GM21723 (cell line): ENCODE measurements around the gene CALCOCO1.

Experiments used
- ATAC-seq: cut with Tn5 transposase; IDR thresholded peaks from one replicate; pipeline ENCODE4 v1.9.1; 2021; ENCODE audit warnings: mild to moderate bottlenecking, moderate library complexity; ENCODE audit not compliant: unreplicated experiment

Gene CALCOCO1

DNA sequence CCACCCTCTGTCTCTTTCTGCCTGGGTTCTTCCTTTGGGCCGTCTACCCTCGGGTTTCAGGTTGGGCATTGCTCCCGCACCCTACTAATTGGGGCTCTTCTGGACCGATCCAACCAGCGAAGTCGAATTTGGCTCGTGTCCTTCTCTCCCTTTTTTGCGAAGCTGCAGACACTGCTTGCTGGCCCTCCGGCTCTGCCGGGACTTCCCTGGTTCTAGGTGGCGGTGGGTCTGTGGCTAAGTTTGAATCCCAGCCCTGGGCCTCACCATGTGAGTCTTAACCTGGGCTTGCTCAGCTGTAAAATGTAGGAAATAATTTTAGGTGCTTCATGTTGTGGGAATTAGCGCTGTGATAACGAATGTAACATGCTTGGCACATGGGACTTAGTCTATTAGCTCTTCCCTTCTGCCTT is 24.9 kb upstream of the CALCOCO1 start:
- ATAC-seq: no peak

DNA sequence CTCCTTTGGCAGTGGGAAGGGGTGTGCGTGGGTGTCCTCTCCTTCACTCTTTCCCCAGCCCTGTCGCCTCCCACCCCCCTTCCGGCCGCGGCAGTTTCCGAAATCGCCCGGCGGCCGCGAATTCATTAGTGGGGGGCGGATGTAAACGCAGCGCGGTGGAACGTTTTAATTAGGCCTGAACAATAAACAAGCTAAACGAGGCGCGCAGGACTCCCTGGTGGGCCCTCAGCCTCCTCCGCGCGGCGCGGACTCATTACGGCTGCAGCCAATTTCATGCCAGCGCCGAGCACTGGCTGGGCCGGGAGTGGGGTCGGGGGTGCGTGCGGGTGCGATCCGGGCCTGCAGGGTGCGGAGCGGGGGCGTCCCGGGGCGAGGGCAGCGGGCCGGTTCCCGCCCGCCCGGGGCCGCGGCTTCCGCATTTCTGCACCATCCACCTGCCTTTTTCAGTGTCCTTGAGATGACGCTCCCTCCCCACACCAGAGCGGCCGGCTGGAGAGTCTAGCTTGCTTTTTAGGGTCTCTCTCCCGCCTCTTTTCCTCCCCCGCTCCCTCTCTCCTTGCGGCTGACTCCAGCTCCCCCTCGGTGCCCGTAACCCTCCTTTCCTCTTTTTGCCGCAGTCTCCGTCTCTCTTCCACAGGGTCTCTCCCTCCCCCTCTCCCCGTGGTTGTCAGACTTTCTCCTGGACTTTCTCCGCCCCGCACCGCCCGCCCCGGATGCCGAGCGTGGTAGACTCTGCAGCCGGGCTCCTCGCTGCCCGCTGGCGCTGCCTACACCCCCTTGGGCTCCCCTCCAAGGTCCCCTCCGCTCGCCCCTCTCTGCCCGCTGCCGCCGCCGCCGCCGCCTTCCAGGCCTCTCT is 24.3 kb upstream of the CALCOCO1 start, which contains the start of gene CISTR:
Gene CISTR, minus strand, starts transcription at position 644 of the 856 bp plus-strand sequence.
- ATAC-seq: peak; percentile 39

DNA sequence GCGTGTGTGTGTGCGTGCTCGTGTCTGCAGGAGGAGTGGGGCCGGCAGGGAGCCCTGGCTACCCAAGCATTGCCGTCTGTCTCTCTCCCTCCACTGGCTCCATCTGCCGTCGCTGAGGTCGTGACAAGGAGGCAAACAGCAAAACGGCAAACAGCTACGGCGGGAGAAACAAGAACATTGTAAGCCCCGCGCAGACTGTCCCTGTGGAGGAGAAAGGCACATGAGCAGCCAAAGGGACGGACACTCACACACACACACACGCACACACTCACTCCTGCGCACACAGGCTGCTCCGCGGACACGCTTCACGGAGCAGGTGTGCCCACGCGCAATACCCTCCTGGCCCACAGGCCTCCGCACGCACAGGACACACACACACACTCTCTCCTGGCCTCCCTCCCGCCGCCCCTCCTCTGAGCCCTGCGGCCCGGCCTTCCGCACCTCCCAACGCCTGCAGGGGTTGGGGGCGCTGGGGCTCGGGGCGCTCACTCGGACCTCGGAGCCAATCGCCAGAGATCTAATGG is 23.6 kb upstream of the CALCOCO1 start:
- ATAC-seq: peak; percentile 29

DNA sequence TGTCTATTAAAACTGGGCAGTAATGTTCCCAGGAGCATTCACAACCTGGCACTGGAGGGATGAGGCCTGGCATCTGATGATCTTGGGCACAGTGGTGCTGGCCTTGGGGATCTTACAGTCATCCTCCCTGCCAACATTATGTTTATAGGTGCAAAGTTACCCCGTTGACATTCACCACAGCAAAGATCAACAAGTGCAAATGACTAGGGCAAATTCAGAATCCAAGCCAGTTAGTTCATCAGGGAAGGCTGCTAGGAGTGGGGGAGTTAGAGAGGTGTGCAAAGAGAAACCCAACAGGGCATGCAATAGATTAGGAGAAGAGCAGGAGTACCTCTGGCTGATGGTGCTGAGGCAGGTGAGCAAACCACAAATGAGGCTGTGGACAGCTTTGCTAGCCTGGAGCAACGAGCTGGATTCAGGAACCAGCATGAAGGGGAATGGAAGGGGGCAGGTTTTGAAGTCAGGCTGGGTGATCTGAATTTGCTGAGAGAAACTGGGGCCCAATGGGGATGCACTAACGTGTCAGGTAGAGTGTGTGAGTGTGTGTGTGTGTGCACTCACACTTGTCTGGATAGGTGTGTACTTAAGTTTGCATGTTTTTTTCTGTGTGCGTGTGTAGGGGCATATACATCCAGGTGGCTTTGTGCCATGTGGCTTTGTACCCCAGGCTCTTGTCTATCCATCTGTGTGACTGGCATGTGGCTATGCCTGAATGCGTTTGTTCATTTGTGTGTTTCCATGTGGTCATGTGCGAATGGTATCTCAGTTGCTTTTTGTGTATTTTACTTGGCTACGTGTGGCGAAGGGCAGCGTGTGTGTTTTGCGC is 22.9 kb upstream of the CALCOCO1 start:
- no peak for ATAC-seq

GRCh38 chr12:53748072-53748840 is 21.0 kb upstream of the CALCOCO1 start:
- ATAC-seq: no peak

- no peak for ATAC-seq
Measured at GRCh38 chr12:53747095-53747494, 19.8 kb upstream of the CALCOCO1 start.

DNA sequence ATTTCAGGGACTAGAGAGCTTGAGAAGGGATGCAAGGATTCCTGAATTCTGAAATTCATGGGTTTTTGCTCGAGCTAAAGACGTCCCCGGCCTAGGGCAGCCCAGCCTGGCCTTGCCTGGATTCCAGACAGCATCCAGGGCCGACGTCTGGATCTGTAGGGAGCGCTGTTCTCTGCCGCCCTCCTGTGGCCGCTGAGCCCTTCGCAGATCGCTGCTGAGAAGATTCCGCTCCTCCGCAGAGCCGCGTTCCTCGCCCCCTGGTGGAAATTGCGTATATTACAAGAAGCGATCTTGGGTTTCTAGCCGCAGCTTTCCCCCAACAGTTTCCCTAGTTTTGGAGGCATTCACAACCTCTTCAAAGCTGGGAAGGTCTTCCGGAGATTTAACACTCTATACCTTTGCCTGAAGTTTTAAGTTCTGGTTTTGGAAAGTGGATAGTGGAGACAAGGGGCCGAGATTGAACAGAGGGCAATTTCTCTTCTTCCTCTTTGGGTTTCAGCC is 19.4 kb upstream of the CALCOCO1 start:
- ATAC-seq: peak; percentile 47

GRCh38 chr12:53744751-53745150 is 17.5 kb upstream of the CALCOCO1 start:
- no peak for ATAC-seq

DNA sequence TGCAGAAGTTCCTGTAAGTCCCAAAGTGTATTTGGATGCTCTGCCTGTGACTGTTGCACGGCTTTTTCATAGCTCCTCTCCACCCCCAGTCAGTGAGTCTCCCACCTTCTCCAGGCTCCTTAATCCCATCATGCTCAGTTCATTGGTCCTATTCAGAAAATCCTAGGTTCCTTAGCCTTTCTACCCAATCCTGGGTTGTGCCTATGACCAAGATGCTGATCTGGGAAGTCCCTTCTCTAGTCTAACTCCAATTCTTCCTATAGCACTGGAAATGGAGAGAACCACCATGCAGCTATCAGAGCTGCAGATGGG is 16.8 kb upstream of the CALCOCO1 start:
- ATAC-seq: no peak

DNA sequence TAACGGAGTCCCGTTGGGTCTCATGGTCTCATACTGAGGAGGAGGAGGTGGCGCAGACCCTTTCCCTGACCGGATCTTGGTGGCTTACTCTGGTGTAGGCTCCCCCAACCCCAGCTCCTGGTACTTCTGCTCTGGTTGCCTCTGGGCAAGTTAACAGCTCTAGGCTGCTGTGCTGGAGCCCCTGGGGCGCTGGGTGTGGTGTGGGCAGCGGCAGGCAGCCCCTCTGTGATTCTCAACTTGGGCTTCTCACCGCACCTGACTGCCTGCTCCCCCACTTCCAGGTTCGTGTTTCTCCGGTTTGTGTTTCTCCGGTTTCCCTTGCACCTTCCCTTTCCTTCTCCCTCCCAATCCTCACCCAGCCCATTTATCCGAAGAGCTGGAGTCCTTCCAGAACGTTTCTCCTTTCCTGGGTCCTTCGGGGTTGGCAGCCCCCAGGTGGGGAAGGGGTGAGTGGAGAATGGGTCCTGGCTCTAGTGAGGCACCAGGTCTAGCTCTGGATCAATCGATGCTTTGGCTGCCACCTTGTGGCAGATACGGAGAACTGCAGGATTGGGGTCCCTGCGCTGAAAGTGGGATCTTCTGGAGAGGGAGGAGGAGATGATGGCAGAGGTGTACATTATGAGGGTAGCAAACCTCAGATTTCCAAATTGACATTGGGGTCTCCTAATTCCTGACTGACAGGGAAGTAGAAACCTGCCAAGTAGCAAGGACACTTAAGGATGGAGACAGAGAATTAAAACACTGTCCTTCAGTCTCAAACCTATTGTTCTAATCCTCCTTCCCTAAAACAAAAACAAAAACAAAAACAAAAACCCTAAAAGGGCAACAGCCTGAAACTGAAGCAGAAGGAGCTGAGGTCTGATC is 16.2 kb upstream of the CALCOCO1 start:
- ATAC-seq: no peak

DNA sequence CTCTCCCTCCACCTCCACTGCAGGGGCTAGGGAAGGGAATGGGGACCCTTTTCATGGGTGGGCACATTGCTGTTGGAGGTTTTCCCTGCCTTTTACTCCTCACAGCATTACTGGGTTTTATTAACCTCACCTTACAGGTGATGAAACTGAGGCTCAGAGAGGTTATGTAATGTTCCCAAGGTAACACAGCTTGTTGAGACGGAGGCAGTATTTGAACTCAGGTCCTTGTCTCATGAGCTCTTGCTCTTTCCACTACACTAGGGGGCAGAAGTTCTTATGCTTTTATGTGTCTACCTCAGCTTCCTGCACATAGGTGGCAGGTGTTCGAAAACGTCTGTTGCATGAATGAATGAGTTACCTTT is 12.9 kb upstream of the CALCOCO1 start:
- no peak for ATAC-seq

GRCh38 chr12:53739214-53740129 is 12.2 kb upstream of the CALCOCO1 start:
- ATAC-seq: no peak

DNA sequence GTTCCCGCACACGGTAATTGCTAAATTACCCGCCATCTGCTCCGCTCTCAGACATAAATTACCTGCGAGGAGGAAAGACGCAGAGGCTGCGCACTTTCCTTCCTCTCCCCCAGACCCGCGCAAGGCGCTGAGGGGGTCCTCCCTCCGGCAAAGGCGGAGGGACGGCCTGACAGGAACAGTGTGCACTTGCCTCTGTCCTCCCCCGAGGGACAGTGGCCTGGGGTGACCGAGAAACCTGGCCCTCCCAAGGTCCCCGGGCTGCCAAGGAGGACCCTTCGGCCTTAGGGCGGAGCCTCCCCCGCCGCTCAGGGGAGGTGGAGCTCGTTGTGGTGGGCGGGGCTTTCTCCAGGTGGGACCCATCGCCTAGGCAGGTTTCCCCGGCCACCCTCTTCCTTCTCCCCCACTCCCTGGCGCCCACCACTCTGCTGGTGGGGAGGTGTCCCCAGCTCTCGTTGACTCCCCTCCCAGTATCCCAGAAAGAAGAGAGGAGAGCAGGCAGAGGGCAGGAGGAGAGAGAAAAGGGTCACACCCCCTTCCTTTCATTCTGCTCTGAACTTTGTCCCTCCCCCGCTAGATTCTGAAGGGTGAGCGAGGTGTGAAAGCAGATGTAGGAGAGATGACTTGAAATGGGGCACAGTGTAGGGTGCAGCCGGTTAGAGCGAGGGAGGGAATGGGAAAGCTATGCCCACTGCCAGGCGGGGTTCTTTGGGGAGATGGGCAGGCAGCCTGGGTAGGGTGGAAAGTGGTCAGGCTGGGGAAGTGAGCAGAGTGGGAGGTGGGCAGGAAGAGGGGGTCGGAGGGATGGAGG is 11.4 kb upstream of the CALCOCO1 start:
- no peak for ATAC-seq

DNA sequence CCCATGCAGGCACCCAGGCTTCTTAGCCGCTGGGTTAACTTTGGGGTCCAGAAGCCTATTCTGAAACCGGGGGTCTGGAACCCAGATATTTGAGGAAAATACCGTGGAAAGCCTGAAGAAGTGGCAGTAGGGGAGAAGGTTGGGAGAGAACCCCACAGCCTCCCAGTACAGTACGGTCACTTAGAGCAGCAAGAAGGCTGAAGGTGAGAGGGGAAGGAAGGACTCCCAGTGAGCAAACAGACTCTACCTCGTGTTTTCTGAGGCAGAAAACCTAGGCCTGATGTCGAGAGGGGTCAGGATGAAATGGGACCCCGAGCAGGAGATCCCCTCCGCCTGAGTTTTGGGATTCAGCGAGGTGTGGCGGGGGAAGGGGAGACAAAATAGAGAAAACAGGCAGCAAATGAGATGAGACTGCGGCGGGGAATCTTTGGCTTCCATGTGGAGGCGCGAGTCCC is 10.7 kb upstream of the CALCOCO1 start:
- ATAC-seq: no peak

- no peak for ATAC-seq
Measured at GRCh38 chr12:53737093-53737808, 10.0 kb upstream of the CALCOCO1 start.

GRCh38 chr12:53736592-53736991 is 9.3 kb upstream of the CALCOCO1 start:
- no peak for ATAC-seq

GRCh38 chr12:53735556-53735955 is 8.3 kb upstream of the CALCOCO1 start:
- ATAC-seq: no peak
